SW480 (cell line): Measurements from ENCODE around the gene BRPF1.

Source experiments
- DNase-seq: peaks from one replicate; pipeline ENCODE4 v3.0.0-alpha.2; 2016; ENCODE audit warnings: low spot score

BRPF1 gene, protein sequence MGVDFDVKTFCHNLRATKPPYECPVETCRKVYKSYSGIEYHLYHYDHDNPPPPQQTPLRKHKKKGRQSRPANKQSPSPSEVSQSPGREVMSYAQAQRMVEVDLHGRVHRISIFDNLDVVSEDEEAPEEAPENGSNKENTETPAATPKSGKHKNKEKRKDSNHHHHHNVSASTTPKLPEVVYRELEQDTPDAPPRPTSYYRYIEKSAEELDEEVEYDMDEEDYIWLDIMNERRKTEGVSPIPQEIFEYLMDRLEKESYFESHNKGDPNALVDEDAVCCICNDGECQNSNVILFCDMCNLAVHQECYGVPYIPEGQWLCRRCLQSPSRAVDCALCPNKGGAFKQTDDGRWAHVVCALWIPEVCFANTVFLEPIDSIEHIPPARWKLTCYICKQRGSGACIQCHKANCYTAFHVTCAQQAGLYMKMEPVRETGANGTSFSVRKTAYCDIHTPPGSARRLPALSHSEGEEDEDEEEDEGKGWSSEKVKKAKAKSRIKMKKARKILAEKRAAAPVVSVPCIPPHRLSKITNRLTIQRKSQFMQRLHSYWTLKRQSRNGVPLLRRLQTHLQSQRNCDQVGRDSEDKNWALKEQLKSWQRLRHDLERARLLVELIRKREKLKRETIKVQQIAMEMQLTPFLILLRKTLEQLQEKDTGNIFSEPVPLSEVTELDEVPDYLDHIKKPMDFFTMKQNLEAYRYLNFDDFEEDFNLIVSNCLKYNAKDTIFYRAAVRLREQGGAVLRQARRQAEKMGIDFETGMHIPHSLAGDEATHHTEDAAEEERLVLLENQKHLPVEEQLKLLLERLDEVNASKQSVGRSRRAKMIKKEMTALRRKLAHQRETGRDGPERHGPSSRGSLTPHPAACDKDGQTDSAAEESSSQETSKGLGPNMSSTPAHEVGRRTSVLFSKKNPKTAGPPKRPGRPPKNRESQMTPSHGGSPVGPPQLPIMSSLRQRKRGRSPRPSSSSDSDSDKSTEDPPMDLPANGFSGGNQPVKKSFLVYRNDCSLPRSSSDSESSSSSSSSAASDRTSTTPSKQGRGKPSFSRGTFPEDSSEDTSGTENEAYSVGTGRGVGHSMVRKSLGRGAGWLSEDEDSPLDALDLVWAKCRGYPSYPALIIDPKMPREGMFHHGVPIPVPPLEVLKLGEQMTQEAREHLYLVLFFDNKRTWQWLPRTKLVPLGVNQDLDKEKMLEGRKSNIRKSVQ (N-terminal part only)

GRCh38 chr3:9731206-9732079 is at the start of gene BRPF1:
BRPF1 (plus strand) TSS chr3:9731735; CDS start chr3:9734141, 2,406 bp downstream.
- DNase-seq: peak; percentile 97

DNA sequence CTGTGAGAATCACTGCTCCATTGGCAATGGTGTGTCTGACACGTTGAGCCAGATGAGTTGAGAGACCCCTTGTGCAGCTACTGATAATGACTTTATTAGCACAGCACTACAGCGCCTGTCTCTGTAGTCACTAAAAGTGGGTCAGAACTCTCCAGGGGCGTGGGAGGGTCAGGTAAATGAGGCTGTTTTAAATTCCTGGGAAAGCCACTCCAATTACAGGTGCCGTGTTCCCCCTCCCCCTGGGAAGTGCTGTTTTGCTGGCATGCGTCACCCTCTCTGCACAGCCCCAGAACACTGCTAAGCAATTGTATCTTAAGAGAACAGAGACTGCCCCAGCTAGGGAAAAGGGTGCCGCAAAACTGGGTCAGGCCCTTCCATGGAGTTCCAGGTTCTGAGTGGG is 49.4 kb upstream of the BRPF1 start:
- DNase-seq: no peak

- no peak for DNase-seq
Observed at GRCh38 chr3:9683426-9683825, 48.1 kb upstream of the BRPF1 start.

- DNase-seq: no peak
Observed at GRCh38 chr3:9685216-9686049, 46.1 kb upstream of the BRPF1 start.

DNA sequence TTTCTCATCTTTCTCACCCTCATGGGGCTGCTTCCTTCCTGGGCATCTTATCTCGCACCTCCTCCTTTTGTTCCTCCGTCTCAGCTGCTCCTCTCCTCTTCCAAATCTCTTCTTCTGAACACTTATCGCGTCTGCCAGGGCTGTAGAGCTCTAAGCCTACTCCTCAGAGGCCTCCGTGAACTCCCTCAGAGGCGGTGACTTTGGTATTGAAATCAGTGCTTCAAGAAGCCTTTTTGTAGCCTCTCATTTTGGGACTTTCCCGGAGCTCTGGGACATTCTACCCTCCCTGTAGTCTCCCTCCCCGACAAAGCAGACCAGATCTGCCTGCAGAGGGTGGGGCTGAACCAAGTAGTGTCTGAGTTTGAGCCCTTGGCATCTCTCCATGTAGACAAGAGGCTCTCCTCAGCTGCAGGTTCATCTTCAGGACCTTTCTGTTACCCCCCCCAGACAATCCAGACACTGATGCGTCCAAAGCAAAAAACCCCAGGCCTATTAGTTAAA is 45.4 kb upstream of the BRPF1 start:
- no peak for DNase-seq

GRCh38 chr3:9686703-9687102 is 44.8 kb upstream of the BRPF1 start:
- DNase-seq: no peak

GRCh38 chr3:9687514-9687913 is 44.0 kb upstream of the BRPF1 start:
- no peak for DNase-seq

DNA sequence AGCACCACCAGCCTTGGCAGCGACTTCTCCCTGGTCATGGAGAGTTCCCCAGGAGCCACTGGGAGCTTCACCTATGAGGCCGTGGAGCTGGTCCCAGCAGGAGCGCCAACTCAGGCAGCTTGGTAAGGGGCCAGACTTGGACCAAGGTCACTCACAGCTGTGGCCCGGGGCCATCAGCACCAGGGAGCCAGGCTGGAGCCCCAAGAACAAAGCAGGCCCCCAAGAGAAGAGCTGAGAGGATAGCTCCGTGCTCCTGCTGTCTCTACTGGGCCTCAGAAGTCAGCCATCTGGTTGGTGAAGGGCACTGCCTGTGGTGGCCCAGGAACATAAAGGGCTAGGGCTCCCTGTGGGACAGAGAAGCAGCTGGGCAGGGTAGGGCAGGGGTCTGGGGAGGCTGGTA is 42.6 kb upstream of the BRPF1 start:
- DNase-seq: no peak

DNA sequence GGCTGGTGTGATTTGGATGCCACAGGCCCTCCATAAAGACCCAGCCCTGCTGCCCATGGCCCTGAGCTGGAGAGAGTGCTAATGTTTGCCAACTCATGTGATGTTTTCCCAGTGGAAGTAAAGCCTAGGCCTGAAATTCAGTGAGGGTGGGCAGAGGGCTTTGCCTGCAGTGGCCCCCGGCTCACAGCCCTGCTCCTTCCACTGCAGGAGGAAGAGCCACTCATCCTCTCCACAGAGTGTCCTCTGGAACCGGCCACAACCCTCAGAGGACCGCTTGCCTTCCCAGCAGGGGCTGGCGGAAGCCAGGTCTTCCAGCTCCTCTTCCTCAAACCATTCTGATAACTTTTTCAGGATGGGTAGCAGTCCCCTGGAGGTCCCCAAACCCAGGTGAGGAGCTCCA is 41.8 kb upstream of the BRPF1 start:
- DNase-seq: no peak

DNA sequence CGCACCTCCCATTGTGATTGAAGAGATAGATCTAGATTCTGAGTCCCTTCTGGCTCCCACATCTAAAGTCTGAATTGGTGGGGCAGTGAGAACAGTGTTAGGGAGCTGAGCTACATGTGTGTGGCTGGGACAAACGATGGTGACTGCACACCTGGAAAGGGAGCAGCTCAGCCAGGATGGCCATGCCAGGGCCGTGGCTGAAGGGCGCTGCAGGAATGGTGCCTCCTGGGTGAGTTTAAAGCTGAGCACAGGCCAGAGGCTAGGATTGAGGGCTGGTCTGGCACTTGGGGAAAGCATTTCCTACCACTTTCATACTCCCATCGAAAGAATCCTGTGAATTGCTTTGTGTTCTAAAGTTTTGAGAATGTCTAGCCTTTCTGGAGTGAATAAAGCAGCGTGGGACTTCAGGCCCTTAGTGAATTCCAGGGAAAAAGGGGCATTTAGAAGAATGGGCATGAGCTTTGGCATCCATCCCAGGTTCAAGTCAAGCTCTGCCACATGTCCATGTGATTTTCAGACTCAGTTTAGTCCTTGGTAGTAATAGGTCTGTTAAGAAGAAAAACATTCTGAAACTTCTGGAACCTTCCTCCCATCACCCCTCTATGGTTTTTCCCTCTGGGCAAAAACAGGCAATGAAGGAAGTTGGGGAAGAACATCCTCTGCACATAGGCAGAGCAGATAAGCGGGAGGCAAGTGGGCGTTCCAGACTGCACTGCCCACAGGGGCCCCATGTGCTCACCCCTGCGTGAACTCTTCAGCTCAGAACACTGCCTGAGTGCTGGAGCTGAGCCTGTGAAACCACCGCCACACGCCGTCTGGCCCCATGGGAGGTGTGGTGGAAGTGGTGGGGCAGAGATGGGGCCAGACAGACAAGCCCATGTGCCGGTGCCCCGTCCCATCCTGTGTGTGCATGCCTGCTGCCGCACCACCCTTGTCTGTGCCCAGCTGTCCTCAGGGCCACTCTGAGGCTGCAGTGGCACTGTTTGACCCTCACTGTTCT is 40.8 kb upstream of the BRPF1 start:
- no peak for DNase-seq

GRCh38 chr3:9691636-9692035 is 39.9 kb upstream of the BRPF1 start:
- no peak for DNase-seq

DNA sequence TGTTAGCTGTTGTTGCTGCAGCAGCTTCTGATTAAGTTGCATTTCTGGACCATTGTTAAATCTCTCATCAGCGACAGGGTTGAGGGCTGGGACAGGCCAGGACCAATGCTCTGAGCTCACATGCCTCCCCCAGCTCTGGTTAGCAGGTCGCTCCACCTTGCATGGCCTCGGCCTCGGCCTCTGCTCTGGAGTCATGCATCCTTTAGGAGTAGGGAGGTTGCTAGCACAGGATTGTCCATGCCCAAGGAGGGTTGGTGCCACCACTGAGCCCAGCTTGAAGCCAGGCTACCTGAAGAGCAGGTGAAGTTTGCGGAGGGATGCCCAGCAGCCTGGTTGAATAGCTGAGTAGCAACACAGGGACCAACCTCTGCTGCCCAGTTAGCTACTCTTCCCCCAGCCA is 39.1 kb upstream of the BRPF1 start:
- DNase-seq: no peak

GRCh38 chr3:9695345-9695744 is 36.2 kb upstream of the BRPF1 start:
- DNase-seq: no peak

- no peak for DNase-seq
Observed at GRCh38 chr3:9695746-9696145, 35.8 kb upstream of the BRPF1 start.

- no peak for DNase-seq
Observed at GRCh38 chr3:9696480-9697220, 34.9 kb upstream of the BRPF1 start.

DNA sequence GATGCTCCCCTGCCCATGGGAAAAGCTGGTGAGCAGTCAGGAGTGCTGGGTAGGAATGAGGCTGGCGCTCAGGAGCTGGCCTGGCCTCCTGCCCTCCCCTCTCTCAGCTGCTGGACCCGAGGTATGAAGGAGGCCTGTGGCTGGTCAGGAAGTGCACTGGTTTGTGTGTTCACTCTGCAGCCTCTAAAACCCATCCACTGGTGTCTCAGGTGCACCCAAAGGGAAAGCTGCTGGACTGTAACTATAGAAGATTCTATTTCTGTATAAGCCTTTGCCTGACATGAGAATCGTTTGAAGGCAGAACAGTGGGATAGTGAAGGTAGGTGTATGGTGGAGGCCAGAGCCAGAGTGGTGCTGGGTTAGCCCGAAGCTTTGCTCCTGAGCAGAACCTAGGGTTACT is 33.6 kb upstream of the BRPF1 start:
- DNase-seq: no peak

GRCh38 chr3:9698293-9698692 is 33.2 kb upstream of the BRPF1 start:
- no peak for DNase-seq

GRCh38 chr3:9700536-9700935 is 31.0 kb upstream of the BRPF1 start:
- DNase-seq: no peak
